Vagina (tissue), 2 donors: Measurements from ENCODE around the gene XPOT. TPM values are rescaled to one million over a fixed set of nuclear protein-coding genes. Genes with fewer than 3 reads are reported as not detected.

Experiments used
- DNase-seq, 2 donors: peaks; one replicate each; pipeline ENCODE4 v3.0.0-alpha.2; 2017; ENCODE audit errors: extremely low spot score in 2 of 2
- H3K27ac ChIP-seq: fragments of 200-600 bp; sonication (generic); one replicate; pipeline ENCODE4 v1.5.1; 2019
- H3K27me3 ChIP-seq: fragments of 200-600 bp; sonication (generic); one replicate; pipeline ENCODE4 v1.5.1; 2019
- H3K36me3 ChIP-seq, 2 donors: fragments of 200-600 bp; sonication (generic); one replicate each; pipeline ENCODE4 v1.5.1; 2017 to 2019
- H3K4me1 ChIP-seq: fragments of 200-600 bp; sonication (generic); one replicate; pipeline ENCODE4 v1.5.1; 2019
- H3K4me3 ChIP-seq, 2 donors: fragments of 200-600 bp; sonication (generic); 1 replicate in 1 of 2; 2 replicates in 1 of 2; pipeline ENCODE4 v1.5.1; 2016 to 2019
- H3K9me3 ChIP-seq: fragments of 200-600 bp; sonication (generic); one replicate; pipeline ENCODE4 v1.5.1; 2019
- POLR2A ChIP-seq, 2 donors: fragments of 450-650 bp; IDR thresholded peaks; one replicate each; pipeline ENCODE4 v1.6.1; 2017; ENCODE audit warnings: antibody characterized with exemption in 2 of 2, mild to moderate bottlenecking in 2 of 2, moderate library complexity in 2 of 2
- POLR2AphosphoS5 ChIP-seq, 2 donors: sonication (generic); formaldehyde crosslinking; IDR thresholded peaks; one replicate each; pipeline ENCODE4 v1.9.0; 2017; ENCODE audit warnings: antibody characterized with exemption in 2 of 2, mild to moderate bottlenecking in 2 of 2, low read depth in 1 of 2; ENCODE audit not compliant: insufficient read depth in 1 of 2
- intact Hi-C: fragments of 100-400 bp; cut with DNase I; formaldehyde crosslinking; loops from one replicate; pipeline ENCODE4 v1.15.1; 2023
- total RNA-seq: library from RNA; depleted of rRNA; stranded (reverse); fragments of >200 nt; gene quantifications from one replicate; pipeline ENCODE4 v1.2.3, GENCODE V29; 2016
- TF ChIP-seq, protein P1 (sequence below), 3 experiments: fragments of 450-650 bp in 2 of 3; fragments of 200-600 bp in 1 of 3; sonication (generic) in 1 of 3; IDR thresholded peaks; one replicate each; pipeline ENCODE4 v1.5.1; 2017 to 2019; ENCODE audit warnings: antibody characterized with exemption in 3 of 3, mild to moderate bottlenecking in 2 of 3, moderate library complexity in 2 of 3

XPOT gene
- total RNA-seq, 1 donor from 2014 or later: 46.2 TPM

DNA sequence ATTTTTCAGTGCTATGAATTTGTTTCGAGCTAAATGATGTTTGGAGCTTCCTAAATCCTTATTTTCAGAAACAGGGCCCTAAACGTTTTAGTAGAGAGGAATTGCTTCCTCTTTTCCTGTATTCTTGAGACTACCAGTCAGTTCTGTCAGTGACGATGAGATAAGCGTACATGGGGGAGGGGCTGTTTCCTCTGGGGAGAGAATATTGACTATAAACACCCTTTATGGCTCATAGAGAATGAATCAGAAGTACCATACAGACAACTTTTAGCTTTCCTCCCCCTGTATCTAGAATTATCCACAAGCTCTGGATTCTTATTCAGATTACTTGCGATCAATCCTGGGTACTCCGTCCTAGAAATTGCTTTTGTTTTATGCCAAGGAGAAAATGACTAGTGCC lies 52.8 kb downstream of the XPOT start:
- intact Hi-C loops: no loop called here
- H3K27me3 ChIP-seq: no peaks in the 10 kb centered on the region
- peaks cover 0 to 18% of the 10 kb centered on the region in 2 donors for H3K36me3 ChIP-seq
- no peak for DNase-seq
- TF ChIP-seq, protein P1, sequence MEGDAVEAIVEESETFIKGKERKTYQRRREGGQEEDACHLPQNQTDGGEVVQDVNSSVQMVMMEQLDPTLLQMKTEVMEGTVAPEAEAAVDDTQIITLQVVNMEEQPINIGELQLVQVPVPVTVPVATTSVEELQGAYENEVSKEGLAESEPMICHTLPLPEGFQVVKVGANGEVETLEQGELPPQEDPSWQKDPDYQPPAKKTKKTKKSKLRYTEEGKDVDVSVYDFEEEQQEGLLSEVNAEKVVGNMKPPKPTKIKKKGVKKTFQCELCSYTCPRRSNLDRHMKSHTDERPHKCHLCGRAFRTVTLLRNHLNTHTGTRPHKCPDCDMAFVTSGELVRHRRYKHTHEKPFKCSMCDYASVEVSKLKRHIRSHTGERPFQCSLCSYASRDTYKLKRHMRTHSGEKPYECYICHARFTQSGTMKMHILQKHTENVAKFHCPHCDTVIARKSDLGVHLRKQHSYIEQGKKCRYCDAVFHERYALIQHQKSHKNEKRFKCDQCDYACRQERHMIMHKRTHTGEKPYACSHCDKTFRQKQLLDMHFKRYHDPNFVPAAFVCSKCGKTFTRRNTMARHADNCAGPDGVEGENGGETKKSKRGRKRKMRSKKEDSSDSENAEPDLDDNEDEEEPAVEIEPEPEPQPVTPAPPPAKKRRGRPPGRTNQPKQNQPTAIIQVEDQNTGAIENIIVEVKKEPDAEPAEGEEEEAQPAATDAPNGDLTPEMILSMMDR (IDR thresholded peaks at IDR 0.05): no peak
- TF ChIP-seq POLR2AphosphoS5 (IDR thresholded peaks at IDR 0.05; ENCODE audit: insufficient read depth in 1 of 2, low read depth in 1 of 2) (no peak), POLR2A (IDR thresholded peaks at IDR 0.05) (no peak)
- no peak overlapping the region for H3K27ac ChIP-seq
- no peaks in the 10 kb centered on the region for H3K9me3 ChIP-seq
- peaks cover 37% of the 10 kb centered on the region for H3K4me1 ChIP-seq
- no peak overlapping the region for H3K4me3 ChIP-seq

DNA sequence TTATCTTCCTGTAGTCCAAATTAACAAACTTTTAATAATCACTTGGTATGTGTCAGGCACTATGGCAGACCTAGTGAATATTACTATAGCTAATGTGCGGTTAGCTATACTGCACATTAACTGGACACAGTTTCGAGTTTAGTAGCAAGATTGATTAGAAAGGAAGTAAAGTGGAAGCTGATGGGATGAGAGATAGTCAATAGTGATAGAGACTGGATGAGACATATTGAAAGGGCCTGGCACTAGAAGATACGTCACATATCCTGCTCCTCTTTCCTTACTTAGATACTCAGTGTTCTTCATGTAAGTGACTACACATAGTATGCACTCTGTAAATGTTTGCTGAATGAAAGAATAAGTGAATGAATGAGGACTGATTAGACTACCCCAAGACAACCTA lies 53.3 kb downstream of the XPOT start:
- no peak for DNase-seq
- peaks cover 0 to 18% of the 10 kb centered on the region in 2 donors for H3K36me3 ChIP-seq
- no peaks in the 10 kb centered on the region for H3K27me3 ChIP-seq
- no peak for TF ChIP-seq POLR2A (IDR thresholded peaks at IDR 0.05)
- TF ChIP-seq POLR2AphosphoS5 (IDR thresholded peaks at IDR 0.05; ENCODE audit: insufficient read depth in 1 of 2, low read depth in 1 of 2): no peak
- TF ChIP-seq, protein P1 (IDR thresholded peaks at IDR 0.05): no peak
- H3K4me1 ChIP-seq: peaks cover 37% of the 10 kb centered on the region
- H3K4me3 ChIP-seq: no peak overlapping the region
- H3K27ac ChIP-seq: no peak overlapping the region
- intact Hi-C loops: no loop called here
- no peaks in the 10 kb centered on the region for H3K9me3 ChIP-seq

DNA sequence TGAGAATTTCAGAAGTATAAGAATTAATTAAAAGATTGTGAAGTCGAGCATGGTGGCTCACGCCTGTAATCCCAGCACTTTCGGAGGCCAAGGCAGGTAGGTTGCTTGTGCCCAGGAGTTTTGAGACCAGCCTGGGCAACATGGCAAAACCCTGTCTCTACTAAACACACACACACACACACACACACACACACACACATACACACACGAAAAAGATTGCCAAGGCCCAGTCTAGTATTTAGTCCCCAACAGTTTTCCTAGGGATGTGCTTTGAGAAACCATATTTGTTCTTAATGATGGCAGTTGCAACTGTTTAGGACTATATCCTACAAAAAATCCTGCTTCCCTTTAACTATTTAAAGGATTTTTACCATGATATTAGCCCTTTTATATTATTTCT lies 53.7 kb downstream of the XPOT start:
- Histone ChIP-seq H3K4me3 (no peak overlapping the region), H3K9me3 (no peaks in the 10 kb centered on the region), H3K4me1 (peaks cover 37% of the 10 kb centered on the region), H3K27ac (no peak overlapping the region), H3K27me3 (no peaks in the 10 kb centered on the region), H3K36me3 (peaks cover 0 to 18% of the 10 kb centered on the region in 2 donors)
- intact Hi-C loops: no loop called here
- no peak for TF ChIP-seq POLR2A (IDR thresholded peaks at IDR 0.05)
- TF ChIP-seq, protein P1 (IDR thresholded peaks at IDR 0.05): no peak
- no peak for DNase-seq

DNA sequence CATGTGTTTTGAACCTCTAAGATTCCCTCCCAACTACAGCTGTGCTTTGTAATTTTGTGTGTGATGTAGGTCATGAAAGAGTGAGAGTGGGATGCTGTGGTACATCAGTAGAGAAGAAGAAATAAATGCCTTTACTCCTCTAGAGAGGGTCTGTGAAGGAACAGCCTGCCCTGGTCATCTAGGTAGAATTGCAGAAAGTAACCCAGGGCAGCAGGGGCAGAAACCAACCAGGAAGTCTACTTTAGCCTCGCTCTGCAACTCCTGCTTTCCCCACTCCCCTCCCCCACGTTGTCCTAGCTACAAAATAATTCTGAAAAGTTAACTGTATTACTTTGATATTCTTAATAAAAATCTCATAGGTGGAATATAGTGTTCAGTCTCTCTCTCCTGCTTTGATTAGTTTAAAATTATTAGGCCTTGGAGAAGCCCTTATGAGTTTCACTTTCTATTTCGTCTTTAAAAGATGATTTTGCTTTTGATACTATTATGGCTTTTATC lies 55.3 kb downstream of the XPOT start:
- DNase-seq: no peak
- intact Hi-C loops: no loop called here
- Histone ChIP-seq H3K4me3 (peak overlapping the region; percentile 11 to 31), H3K36me3 (peaks cover 0 to 18% of the 10 kb centered on the region in 2 donors), H3K4me1 (peaks cover 25% of the 10 kb centered on the region), H3K27me3 (no peaks in the 10 kb centered on the region), H3K9me3 (no peaks in the 10 kb centered on the region), H3K27ac (peak overlapping the region; percentile 63)
- TF ChIP-seq POLR2AphosphoS5 (IDR thresholded peaks at IDR 0.05; ENCODE audit: insufficient read depth in 1 of 2, low read depth in 1 of 2) (no peak), POLR2A (IDR thresholded peaks at IDR 0.05) (no peak)
- TF ChIP-seq, protein P1 (IDR thresholded peaks at IDR 0.05): no peak

DNA sequence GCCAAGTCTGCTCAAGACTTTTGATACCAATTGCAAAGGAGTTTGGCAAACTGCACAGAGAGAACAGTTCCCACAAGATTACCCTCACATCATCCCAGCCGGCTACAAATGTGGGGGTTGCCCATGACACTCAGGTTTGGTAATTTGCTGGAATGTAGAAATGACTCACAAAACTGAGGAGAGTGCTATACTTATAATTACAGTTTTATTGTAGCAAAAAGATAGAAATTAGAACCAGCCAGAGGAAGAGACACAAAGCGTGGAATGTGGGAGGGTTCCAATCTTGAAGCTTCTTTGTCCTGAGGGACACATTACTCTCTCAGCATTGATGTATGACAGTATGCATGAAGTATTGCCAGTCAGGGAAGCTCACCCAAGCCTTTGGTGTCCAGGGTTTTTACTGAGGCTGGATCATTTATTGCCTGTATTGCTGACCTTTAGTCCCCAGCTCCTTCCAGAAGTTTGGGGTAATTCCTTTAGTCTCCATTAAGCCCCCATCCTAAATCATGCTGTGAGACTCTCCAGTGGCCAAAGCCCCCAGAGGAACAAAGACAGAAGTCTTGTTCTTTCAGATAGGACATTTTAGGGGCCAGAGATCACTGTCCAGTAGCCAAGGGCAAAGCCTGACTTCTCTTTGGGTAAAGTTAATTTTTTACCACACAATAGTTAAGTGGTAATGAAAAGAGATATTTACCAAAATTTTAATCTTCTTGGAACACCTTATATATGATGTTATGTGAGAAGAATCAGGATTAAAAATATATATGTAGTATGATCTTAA lies 57.6 kb downstream of the XPOT start:
- H3K36me3 ChIP-seq: peaks cover 0 to 30% of the 10 kb centered on the region in 2 donors
- no peak for TF ChIP-seq POLR2AphosphoS5 (IDR thresholded peaks at IDR 0.05; ENCODE audit: insufficient read depth in 1 of 2, low read depth in 1 of 2)
- TF ChIP-seq POLR2A (IDR thresholded peaks at IDR 0.05): no peak
- intact Hi-C loops: loop anchor here (2.0 kb wide), 1 partner anchor 71 kb away; the partner anchor contains the start of gene C12orf56

More for the DNA sequence above, 57.6 kb downstream of the XPOT start:
- Histone ChIP-seq H3K9me3 (no peaks in the 10 kb centered on the region), H3K27ac (no peak overlapping the region), H3K4me3 (no peak overlapping the region), H3K27me3 (no peaks in the 10 kb centered on the region), H3K4me1 (peaks cover 19% of the 10 kb centered on the region)
- DNase-seq: no peak
